Ishikawa (cell line): ENCODE results near the gene HCCS.

Experiments used
- CEBPB ChIP-seq: IDR thresholded peaks from 2 replicates; pipeline ENCODE4 v1.6.1; 2012
- FOXM1 ChIP-seq: IDR thresholded peaks from 2 replicates; pipeline ENCODE4 v1.6.1; 2012; ENCODE audit warnings: low read depth, borderline replicate concordance
- RAD21 ChIP-seq: IDR thresholded peaks from 2 replicates; pipeline ENCODE4 v1.6.1; 2012; ENCODE audit warnings: low read depth
- TF ChIP-seq, protein P1 (sequence below): IDR thresholded peaks from 2 replicates; pipeline ENCODE4 v1.6.1; 2012

DNA sequence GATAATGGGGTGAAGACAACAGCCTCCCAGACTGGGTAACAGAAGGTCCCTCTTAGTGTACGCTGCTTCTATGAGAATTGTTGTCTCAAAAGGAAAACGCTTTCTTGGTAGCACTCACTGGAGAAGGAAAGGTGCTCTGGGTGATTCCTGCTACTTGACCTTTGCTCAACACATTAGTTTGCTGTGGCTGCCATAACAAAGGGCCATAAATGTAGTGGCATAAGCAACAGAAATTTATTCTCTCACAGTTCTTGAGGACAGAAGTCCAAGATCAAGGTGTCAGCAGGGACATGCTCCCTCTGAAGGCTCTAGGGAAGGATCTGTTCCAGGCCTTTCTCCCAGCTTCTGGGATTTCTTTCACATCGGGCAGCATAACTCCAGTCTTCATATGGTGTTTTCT is 19.0 kb downstream of the HCCS start:
- TF ChIP-seq FOXM1 (no peak), CEBPB (no peak), RAD21 (no peak)
- TF ChIP-seq, protein P1, sequence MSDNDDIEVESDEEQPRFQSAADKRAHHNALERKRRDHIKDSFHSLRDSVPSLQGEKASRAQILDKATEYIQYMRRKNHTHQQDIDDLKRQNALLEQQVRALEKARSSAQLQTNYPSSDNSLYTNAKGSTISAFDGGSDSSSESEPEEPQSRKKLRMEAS = no peak
